ENCODE data around the gene CLGN. TPM values are rescaled to one million over a fixed set of nuclear protein-coding genes. Genes with fewer than 3 reads are reported as not detected.

The CLGN gene
- total and polyA plus RNA-seq, 2 donors from 2014 or later = 0.44 to 0.54 TPM

GRCh38 chr4:140368686-140369085 is 58.8 kb downstream of the CLGN start:
- H3K27ac ChIP-seq (ENCODE audit: low read depth in 2 of 2, low read length in 2 of 2) = no peak overlapping the region
- DNase-seq (no peak), FAIRE-seq (no peak)
- intact Hi-C loops (cut with DNase I) = no loop called here
- H3K4me3 ChIP-seq (ENCODE audit: low read length in 3 of 3) = no peak overlapping the region
- no peaks in the 10 kb centered on the region for H3K27me3 ChIP-seq (ENCODE audit: control insufficient read depth, insufficient read depth, low read length)
- no peak overlapping the region for H3K9ac ChIP-seq (ENCODE audit: low read length in 3 of 3)
- H3K4me1 ChIP-seq (ENCODE audit: control insufficient read depth in 2 of 3, insufficient read depth in 2 of 3, low read depth in 1 of 3, low read length in 3 of 3) = peaks cover 0 to 3% (median 3%) of the 10 kb centered on the region in 3 donors
- no peaks in the 10 kb centered on the region for H3K36me3 ChIP-seq (ENCODE audit: control insufficient read depth in 2 of 3, insufficient read depth in 3 of 3, low read length in 3 of 3)
- H3K9me3 ChIP-seq (ENCODE audit: control insufficient read depth in 2 of 3, insufficient read depth in 1 of 3, low read length in 3 of 3) = no peaks in the 10 kb centered on the region
- TF ChIP-seq CTCF (IDR thresholded peaks at IDR 0.05; ENCODE audit: borderline replicate concordance, extremely low read depth, insufficient read depth) = no peak

GRCh38 chr4:140367738-140368137 is 59.7 kb downstream of the CLGN start:
- FAIRE-seq (no peak), DNase-seq (no peak)
- intact Hi-C loops (cut with DNase I) = no loop called here
- no peak for TF ChIP-seq CTCF (IDR thresholded peaks at IDR 0.05; ENCODE audit: borderline replicate concordance, extremely low read depth, insufficient read depth)
- peaks cover 0 to 3% (median 2%) of the 10 kb centered on the region in 3 donors for H3K4me1 ChIP-seq (ENCODE audit: control insufficient read depth in 2 of 3, insufficient read depth in 2 of 3, low read depth in 1 of 3, low read length in 3 of 3)
- H3K9ac ChIP-seq (ENCODE audit: low read length in 3 of 3) = no peak overlapping the region
- H3K27me3 ChIP-seq (ENCODE audit: control insufficient read depth, insufficient read depth, low read length) = no peaks in the 10 kb centered on the region
- H3K9me3 ChIP-seq (ENCODE audit: control insufficient read depth in 2 of 3, insufficient read depth in 1 of 3, low read length in 3 of 3) = no peaks in the 10 kb centered on the region
- H3K4me3 ChIP-seq (ENCODE audit: low read length in 3 of 3) = no peak overlapping the region
- H3K27ac ChIP-seq (ENCODE audit: low read depth in 2 of 2, low read length in 2 of 2) = no peak overlapping the region
- no peaks in the 10 kb centered on the region for H3K36me3 ChIP-seq (ENCODE audit: control insufficient read depth in 2 of 3, insufficient read depth in 3 of 3, low read length in 3 of 3)

GRCh38 chr4:140363558-140363957 is 63.9 kb downstream of the CLGN start:
- Histone ChIP-seq H3K4me1 (ENCODE audit: control insufficient read depth in 2 of 3, insufficient read depth in 2 of 3, low read depth in 1 of 3, low read length in 3 of 3) (no peaks in the 10 kb centered on the region), H3K27ac (ENCODE audit: low read depth in 2 of 2, low read length in 2 of 2) (no peak overlapping the region), H3K9me3 (ENCODE audit: control insufficient read depth in 2 of 3, insufficient read depth in 1 of 3, low read length in 3 of 3) (no peaks in the 10 kb centered on the region), H3K9ac (ENCODE audit: low read length in 3 of 3) (no peak overlapping the region), H3K4me3 (ENCODE audit: low read length in 3 of 3) (no peak overlapping the region), H3K36me3 (ENCODE audit: control insufficient read depth in 2 of 3, insufficient read depth in 3 of 3, low read length in 3 of 3) (no peaks in the 10 kb centered on the region), H3K27me3 (ENCODE audit: control insufficient read depth, insufficient read depth, low read length) (no peaks in the 10 kb centered on the region)
- TF ChIP-seq CTCF (IDR thresholded peaks at IDR 0.05; ENCODE audit: borderline replicate concordance, extremely low read depth, insufficient read depth) = no peak
- intact Hi-C loops (cut with DNase I) = no loop called here
- DNase-seq (no peak), FAIRE-seq (no peak)

GRCh38 chr4:140363051-140363450 is 64.4 kb downstream of the CLGN start:
- TF ChIP-seq CTCF (IDR thresholded peaks at IDR 0.05; ENCODE audit: borderline replicate concordance, extremely low read depth, insufficient read depth) = no peak
- no peak for DNase-seq
- intact Hi-C loops (cut with DNase I) = no loop called here
- no peaks in the 10 kb centered on the region for H3K27me3 ChIP-seq (ENCODE audit: control insufficient read depth, insufficient read depth, low read length)
- H3K4me3 ChIP-seq (ENCODE audit: low read length in 3 of 3) = no peak overlapping the region
- no peaks in the 10 kb centered on the region for H3K9me3 ChIP-seq (ENCODE audit: control insufficient read depth in 2 of 3, insufficient read depth in 1 of 3, low read length in 3 of 3)
- H3K27ac ChIP-seq (ENCODE audit: low read depth in 2 of 2, low read length in 2 of 2) = no peak overlapping the region
- H3K4me1 ChIP-seq (ENCODE audit: control insufficient read depth in 2 of 3, insufficient read depth in 2 of 3, low read depth in 1 of 3, low read length in 3 of 3) = no peaks in the 10 kb centered on the region
- no peak for FAIRE-seq
- no peak overlapping the region for H3K9ac ChIP-seq (ENCODE audit: low read length in 3 of 3)
- no peaks in the 10 kb centered on the region for H3K36me3 ChIP-seq (ENCODE audit: control insufficient read depth in 2 of 3, insufficient read depth in 3 of 3, low read length in 3 of 3)
